Activated CD4-positive, alpha-beta T cell treated with anti-CD3 and anti-CD28 coated beads for 4 hours (primary cell): ENCODE data around the gene ZNF30.
"Not testable (repeated sequence)": the region's sequence is repeated elsewhere in the genome, so short reads cannot be mapped to it uniquely, and the experiment has no call there.

Source experiments
- DNase-seq, 2 donors: peaks; one replicate each; pipeline ENCODE4 v3.0.0-alpha.2; 2020

Gene ZNF30

DNA sequence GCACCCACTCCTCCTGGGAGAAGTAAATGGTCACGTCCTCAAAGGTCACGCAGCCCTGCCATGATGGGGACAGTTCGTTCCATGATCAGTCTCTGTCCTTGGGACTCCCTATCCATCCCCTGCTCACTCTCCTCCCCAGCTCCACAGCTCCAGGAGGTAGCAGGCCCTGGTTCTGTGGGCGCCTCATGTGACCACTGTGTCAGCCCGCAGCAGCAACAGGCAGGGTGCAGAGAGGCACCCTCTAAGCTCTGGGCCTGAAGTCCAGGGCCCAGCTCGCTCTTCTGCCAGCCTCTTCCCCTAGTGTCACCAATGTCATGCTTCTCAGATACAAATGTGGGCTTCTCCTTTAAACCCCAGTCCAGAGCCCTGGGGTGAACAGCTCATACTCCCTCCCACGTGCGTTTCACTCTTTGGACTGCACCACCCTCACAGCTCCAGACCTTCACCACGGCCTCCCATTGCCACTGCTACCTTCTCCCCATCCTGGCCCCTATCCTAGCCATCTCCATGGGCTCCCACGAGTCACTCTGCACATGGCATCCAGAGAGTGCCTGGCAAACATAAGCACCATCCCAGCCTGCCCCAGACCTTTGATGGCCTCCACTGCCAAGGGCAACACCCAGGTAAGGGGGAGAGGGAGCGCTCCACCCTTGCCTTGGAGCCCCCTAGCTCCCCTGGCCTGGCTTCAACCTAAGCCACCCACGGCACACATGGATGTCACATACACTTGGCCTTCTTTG, 34.4 kb downstream of the ZNF30 start:
- DNase-seq = no peak

DNA sequence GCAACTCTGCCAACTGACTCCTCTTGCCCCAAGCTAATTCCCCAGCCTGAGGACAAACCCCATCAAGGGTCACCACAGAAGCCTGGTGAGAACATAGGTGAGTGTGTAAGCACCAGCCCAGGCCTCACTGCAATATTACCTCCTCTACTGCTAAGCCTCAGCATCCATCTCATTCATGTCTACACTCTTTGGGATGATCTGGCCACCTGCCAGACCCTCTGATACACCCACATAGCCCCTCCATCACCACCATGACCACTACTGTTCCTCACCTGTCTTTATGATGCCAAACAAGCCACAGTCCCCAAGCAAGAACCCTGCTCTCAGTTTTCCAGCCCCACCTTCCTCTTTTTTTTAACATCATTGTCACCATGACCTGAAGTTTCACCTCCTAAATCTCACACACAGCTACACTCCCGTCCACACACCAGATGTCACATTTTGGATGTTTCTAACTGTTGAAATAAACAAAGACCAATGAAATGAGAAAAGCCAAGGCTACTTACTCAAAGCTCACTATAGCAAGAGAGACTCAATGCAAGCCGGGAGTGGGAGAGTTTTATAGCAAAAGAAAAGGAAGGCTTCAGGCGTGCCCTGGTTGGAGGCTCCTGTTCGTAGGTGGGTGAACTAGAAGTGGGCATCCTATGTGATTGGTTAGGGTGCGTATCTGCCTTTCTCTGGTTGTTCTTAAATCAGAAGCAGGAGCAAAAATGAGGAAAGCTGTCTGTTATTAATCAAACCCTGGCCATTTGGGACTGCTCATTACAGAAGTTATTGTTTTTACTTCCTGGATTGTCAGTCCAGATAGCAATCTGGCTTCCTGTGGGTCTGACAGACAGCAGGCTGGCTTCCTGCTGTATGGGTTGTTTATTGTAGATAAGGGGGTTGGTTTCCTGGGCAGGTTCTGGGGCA, 35.3 kb downstream of the ZNF30 start:
- no peak for DNase-seq

DNA sequence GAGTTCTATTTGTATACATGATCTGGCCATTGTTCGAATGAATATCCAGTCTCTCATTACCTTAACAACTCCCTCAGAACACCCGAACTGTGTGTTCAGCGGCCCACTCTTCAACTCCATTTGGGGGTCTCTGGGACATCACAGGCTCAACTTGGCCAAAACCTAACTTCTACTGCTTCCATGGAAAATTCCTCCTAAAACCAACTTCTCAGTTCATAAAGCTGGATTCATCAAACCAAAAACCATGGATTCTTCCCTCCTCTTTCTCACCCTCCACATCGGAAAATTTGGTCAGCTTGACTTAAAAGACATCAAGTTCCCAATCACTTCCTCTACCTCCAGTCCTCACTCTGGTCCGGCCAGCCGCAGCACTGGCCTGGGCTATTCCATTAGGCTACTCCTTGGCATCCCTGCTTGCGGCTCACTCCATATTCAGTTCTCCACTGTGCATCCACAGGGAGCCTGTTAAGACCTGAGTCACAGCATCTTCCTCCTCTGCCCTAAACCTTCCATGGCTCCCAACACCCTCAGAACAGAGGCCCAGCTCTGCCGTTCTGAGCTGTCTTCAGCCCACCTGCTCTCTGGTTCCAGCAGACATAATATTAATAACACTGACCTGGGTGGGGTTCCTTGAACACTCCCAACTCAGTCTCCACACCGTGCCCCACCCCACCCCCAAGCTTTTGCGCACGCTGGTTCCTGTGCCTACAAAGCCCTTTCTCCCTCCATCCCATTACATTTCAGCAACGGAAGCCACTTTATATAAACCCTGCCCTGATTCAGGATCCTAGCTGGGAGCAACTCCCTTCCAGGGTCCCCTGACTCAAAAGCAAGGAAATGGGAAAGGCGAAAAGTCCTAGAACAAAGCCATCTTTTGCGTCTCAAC, 36.2 kb downstream of the ZNF30 start:
- no peak for DNase-seq

DNA sequence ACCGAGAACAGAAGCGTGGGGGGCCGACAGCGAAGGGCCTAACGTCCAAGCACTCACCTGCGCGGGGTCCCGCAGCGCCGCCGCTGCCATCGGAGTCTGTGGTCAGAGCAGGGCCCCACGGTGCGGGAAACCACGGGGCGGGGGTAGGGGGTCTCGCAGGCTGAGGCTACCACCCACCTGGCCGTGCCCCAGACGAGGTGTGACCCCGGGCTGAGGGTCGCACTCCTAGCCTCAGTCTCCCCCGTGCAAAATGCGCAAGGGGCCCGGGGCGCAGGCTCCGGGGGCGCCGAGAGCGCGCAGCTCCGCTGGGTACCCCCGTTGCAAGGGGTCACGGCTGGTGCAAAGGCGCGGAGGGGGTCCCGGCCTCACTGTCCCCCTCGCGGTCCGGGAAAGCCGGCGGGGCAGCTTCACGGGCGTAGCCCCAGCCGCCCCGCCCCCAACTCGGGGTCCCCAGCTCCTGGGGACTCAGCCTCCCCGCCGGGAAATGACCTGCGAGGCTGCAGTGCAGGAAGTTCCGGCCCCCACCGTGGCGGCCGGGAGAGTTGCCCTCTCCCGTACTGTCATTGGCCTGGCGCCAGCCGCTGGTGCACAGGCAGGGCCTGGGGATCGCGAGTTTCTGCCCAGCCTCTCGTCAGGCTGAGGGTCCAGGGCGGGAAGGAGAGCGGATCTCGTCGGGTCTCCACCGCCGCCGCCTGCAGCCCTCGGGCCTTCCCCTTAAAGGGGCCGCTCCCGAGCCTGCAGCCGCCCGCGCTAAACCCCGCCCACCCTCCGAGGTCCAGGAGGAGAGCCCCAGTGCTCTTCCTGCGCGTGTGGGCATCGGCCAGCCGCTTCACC, 37.1 kb downstream of the ZNF30 start, which contains the start of gene ZNF792:
TSS of gene ZNF792 (minus strand) at position 657 of the 834 bp plus-strand sequence. CDS start at position 90, 567 bp downstream.
- peak; percentile 36 to 40 for DNase-seq

DNA sequence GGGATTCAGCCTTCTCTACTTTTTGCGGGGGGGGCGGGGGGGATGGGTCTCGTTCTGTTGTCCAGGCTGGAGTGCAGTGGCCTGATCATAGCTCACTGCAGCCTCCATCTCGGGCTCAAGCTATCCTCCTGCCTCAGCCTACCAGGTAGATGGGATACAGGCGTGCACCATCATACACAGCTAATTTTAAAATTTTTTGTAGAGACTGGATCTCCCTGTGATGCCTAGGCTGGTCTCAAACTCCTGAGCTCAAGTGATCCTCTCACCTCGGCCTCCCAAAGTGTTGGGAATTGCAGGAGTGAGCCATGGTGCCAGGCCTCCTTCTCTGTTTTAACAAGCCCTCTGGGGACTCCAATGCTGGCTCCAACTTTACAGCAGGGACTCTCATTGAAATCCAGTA, 37.9 kb downstream of the ZNF30 start:
- DNase-seq = no peak

DNA sequence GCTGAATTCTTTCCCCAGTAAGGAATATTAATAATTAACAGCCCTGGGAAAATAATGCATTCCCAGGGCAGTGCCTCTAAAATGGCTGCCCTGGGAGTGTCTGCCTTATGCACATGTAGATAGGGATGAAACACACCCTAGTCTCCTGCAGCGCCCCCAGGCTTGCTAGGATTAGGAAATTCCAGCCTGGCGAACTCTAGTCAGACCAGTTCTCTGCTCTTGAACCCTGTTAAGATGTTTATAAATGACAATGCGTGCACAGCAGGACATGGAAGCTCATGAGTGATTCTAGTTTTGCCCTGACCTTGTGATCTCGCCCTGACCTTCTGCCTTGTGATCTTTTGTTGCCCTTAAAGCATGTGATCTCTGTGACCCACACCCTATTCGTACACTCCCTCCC, 38.8 kb downstream of the ZNF30 start:
- not testable (repeated sequence) for DNase-seq

DNA sequence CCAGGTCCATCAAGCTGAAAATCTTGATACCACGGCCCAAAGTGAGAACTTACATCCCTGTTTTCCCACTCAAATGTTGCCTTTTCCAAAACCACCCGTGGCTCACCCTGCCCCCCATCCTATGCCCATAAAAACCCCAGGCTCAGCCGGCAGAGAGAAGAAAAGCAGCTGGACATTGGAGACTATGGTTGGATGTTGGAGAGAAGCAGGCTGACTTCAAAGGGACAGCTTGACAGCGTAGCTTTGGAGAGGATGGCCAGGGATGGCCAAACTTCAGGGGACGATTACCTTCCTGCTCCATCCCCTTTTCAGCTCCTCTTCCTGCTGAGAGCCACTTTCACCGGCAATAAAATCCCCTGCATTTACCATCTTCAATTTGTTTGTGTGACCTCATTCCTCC, 40.8 kb downstream of the ZNF30 start:
- DNase-seq = no peak

DNA sequence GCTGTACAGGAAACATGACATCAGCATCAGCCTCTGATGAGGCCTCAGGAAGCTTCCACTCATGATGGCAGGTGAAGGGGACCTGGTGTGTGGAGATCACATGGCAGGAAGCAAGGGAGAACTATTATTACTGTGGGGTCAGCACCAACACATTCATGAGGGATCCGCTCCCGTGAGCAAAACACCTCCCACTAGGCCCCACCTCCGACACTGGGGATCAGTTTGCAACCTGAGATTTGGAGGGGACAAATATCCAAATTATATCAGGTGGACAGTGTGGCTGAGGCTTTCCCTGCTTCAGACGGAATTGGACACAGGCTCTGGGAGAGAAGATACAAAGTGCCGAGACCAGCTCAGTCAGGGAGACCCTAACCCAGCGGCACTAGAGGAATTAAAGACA, 43.0 kb downstream of the ZNF30 start:
- no peak for DNase-seq

DNA sequence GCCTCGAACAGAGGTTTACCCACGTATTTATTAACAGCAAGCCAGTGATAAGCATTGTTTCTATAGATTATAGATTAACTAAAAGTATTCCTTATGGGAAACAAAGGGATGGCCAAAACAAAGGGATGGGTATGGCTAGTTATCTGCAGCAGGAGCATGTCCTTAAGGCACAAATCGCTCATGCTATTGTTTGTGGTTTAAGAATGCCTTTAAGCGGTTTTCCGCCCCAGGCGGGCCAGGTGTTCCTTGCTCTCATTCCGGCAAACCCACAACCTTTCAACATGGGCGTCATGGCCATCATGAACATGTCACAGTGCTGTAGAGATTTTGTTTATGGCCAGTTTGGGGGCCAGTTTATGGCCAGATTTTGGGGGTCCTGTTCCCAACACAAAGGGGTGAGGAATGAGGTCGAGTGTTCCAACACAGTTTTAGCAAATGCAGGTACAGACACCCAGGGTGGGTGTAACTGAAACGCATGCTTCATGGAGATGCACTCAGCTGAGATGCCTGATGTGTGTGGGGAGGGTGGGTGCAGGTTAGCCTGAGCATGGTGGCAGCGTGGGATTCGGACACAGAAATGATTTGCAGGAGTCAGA, 43.6 kb downstream of the ZNF30 start:
- DNase-seq = not testable (repeated sequence)

DNA sequence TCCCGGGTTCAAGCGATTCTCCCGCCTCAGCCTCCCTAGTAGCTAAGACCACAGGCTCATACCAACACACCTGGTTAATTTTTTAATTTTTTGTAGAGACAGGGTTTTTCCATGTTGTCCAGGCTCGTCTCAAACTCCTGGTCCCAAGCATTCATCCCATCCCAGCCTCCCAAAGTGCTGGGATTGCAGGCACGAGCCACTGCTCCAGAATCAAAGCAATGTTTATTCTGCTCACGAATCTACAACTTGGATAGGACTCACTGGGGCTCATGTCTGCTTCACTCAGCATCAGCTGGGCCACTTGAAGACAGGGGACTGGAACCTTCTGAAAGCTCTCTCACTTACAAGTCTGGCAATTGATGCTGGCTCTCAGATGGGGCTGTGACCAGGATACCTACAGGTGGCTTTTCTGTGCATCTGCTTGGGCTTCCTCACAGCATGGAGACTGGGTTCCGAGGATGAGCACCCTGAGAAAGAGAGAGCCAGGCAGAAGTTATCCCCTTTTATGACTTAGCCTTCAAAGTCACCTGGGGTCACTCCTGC, 45.5 kb downstream of the ZNF30 start:
- no peak for DNase-seq

DNA sequence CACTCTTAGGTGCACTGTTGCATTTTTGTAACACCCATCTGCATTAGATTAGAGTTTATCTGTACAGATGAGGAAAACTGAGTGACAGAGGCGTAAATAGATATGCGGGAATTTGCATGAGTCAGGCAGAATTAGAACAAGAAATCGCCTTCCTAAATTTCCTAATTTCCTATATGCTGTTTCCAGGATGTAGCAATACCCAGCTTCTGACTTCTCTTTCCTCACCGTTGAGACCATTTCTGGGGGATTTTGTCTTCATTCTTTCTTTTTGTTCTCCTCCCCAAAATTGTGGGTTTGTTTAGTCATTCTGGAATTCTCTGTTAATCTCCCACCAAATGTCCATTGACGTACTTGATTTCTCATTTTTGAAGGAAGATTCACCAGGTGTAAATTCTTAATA, 47.9 kb downstream of the ZNF30 start:
- no peak for DNase-seq

DNA sequence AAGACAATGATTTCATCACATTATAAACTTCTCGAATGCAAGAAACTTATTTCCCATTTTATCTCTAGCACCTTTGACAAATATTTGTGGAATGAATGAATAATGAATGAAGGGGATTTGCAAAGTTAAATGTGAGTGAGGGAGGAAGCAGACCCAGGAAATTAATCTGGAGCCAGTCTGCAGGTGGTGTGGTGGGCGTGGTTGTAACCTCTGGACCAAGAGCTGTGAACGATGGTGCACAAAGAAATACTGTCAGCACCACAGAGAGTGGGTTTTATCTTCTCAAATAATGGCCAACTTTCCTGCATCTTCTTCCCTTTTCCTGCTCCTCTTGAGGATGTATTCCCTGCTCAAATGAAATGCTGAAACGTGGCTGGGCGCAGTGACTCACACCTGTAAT, 48.4 kb downstream of the ZNF30 start:
- DNase-seq = no peak

DNA sequence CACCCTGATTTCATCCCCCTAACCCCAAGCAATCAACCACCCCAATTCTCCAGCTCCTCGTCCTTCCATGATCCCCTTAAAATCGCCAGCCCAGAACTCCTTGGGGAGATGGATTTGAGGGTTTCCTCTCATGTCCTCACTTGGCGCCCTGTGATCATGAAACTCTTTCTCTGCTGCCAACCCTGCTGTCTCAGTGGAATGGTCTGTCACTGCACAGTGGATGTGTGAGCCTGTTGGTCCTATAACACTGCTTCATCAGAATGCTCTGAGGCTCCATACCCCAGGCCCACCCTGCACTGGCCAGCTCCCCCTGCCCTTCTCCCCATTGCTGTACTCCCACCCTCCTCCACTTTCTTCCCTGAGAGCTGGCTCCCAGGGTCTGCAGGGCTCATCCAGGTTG, 49.9 kb downstream of the ZNF30 start:
- DNase-seq = no peak

DNA sequence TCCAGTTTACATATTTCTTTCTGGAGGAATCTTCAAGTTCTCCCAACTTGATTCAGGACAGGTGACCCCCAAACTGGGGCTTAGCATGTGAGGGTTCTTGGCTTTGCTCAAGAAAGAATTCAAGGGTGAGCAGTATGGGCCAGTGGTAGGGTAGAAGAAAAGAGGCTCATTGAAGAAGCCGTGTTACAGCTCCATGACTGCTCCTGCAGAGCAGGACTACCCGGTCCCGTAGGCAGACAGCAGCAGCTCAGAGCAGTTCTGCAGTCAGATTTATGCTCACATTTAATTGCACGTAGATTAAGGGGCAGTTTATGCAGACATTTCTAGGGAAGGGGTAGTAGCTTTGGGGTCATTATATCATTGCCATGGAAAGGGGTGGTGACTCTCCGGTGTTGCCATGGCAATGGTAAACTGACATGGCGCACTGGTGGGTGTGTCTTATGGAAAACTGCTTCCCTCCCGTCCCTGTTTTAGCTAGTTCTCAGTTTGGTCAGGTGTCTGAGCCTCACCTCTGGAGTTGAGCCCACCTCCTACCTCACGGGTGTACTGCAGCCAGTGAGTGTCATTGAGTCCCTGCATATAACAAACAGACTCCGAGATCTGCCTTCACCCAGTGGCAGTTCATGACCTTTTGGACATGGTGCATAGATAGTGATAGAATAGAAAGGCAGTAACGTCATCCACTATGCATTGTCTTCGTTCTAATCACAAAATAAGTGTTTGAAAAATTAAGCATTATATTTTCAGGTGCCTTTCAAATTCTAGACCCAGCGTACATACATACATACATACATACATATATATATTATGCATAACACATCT, 53.3 kb downstream of the ZNF30 start:
- no peak for DNase-seq

DNA sequence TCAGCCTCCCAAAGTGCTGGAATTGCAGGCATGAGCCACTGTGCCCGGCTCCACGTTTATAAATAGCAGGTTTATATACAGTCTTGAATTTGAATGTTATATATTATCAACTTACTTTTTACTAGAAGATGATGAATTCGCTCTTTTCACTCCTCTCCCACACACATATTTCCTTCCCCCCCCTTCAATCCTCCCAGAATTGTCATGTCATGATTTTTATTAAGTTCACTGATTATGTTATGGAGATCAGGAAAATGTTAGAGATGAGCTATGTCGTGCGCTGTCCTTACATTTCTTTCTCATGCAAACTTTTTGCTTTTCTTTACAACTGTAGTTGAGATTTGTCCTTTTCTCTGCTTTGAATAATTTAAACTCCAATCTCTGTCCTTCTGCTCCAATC, 55.6 kb downstream of the ZNF30 start:
- no peak for DNase-seq

DNA sequence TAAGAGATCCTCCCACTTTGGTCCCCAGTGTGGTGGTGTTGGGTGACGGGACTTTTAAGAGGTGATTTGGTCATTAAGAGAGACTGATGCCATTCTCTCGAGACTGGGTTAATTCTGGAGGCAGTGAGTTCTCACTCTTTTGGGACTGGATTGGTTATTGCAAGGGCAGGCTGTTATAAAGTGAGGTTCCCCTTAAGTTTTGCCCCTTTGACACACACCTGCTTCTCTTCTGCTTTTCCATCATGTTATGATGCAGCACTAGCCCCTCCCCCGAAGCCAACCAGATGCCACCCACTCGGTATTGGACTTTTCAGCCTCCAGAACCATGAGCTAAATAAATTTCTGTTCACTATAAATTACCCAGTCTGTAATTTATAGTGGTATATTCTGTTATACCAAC, 57.1 kb downstream of the ZNF30 start:
- DNase-seq = no peak

DNA sequence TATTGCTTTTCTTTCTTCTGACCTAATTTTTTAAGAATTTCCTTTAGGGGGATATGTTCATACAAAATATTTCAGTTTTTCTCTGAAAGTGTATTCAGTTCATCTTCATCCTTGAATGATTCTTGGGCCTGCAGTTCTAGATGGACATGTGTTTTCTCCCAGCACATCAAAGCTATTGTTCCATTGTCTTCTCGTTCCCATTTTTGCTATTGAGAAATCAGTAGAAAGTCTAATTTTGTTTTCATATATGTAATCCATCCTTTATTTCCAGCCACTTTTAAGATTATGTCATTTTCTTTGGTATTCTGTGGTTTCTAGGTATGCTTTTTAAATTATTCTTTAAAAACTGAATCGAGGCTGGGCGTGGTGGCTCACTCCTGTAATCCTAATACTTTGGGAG, 57.6 kb downstream of the ZNF30 start:
- no peak for DNase-seq

DNA sequence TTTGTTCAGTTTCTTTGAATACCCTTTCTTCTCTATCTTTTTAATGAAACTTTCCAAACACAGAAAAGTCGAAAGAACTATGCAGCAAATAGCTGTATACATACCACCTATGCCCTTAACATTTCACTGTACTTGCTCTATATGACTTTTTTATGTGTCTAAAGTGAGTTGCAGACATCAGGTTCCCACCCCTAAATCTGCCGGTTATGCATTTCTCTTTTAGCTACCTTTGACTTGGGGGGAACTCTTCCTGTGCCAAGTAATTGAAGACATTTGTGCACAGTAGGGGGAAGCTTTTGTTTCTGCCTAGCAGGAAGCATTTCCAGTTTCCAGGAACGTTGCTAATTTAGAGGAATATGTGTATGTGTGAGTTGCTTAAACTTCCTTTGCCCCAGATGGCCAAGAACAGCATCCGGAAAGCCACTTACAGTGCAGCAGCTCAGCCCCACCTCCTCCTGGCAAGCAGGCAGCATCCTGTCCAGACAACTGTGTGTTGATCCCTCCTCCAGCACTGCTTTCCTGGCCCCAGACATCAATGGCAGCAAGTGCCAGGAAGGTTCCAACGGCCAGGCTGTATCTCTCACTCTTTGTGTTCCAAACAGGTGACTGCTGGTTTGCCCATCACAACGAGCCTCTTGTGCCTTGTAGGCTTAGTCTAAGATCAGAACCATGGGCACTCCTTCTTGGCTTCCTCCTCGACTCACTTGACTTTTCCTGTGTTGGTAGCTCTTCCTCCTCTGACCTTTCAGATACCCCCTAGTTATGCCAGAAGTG, 58.7 kb downstream of the ZNF30 start:
- DNase-seq = no peak

DNA sequence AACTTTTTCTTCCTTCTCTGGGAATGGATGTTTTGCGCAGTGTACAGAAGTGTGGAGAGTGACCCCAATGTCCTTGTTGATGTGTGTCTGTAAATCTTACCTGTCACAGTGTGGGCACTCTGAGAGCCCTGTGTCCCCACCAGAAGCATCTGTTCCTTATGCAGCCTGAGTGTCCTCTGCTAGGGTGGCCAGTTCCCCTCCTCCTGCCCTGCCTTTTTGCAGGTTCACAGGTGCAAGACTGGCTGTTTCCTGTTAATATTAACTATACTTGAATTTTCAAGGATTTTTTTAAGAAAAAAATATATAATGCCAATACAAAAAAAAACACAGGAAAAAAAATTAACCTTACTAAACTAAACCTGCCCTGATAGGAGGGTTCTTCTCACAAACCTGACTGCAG, 61.4 kb downstream of the ZNF30 start:
- DNase-seq = no peak

DNA sequence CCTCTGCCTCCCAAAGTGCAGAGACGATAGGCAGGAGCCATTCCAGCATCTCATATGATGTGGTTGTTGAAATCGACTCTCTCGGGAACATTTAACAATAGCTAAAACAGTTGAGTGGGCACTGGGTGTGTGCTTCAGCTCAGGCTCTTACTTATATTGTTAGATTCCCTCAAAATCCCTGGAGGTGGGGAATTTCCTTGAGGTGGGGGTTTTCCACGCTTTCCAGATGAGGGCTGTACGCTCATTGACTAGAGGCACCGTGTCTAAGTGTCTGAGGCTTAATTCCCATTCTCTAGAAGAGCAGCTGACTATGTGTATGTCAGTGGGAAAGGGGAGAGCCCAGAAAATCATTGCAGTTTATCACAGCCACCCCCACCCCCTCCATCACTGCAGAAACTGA, 62.6 kb downstream of the ZNF30 start:
- DNase-seq = no peak
